ENCODE results near the gene FLT1.

FLT1 gene

GRCh38 chr13:28328271-28328607 is 166.7 kb downstream of the FLT1 start:
- DNase-seq (ENCODE audit: low spot score in 2 of 2) (no peak), ATAC-seq (no peak)
- Mint-ChIP-seq H3K4me3 (no peak overlapping the region), H3K27ac (no peak overlapping the region), H3K9me3 (no peaks in the 10 kb centered on the region), H3K4me1 (no peaks in the 10 kb centered on the region), H3K36me3 (no peaks in the 10 kb centered on the region)

DNA sequence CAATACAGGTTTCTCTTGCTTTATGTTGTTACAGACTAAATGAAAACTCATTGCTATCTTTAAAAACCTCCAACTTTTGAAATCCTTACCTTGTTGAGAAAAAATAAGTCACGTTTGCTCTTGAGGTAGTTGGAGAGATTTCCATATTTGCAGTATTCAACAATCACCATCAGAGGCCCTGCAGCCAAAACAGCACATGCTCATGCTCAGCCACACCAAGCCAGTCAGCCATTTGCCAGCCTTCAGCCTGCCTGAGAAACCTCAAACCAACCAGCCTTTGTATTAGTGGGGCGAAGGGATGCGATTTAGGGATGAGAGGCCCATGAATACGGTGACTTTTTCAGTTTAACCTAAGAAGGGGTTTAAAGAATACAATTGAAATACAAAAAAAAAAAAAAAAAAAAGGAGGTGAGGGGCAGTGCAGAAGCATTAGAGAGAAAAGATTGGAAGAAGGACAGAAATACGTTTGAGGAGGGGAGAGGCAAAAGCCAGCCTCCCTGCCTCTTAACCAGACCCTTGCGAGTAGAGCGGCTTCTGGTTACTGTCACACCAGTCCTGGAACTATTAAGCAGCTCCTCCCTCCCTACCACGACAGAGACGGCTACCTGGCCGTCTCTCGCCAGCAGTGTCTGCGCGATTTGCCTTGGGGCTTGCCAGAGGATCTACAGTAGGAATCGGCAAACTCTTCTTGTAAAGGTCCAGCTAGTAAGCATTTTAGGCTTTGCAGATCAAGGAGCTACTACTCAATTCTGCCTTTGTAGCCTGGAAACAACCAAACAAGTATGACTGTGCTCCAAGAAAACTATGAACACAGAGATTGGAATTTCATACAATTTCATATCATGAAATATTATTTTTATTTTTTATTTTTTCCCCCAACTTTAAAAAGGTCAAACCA is 167.3 kb downstream of the FLT1 start:
- no peak for ATAC-seq
- H3K36me3 Mint-ChIP-seq: no peaks in the 10 kb centered on the region

DNA sequence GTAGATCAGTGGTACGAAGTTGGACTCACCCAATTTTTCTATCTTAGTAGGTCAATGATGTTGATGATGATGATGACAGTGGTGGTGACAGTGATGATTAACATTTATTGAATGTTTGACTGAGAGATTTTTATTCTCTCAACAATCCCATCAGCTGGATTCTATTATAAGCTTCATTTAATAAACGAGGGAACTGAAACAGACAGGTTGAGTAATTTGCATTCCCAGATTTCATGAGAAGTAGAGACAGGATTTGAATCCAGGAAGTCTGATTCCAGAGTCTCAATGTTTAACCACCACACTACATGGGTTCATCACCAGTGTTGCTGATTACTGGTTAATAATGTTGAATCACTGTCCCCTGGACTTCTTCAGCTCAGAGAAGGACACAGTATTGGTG is 168.9 kb downstream of the FLT1 start:
- ATAC-seq: no peak
- Mint-ChIP-seq H3K4me1 (no peaks in the 10 kb centered on the region), H3K4me3 (no peak overlapping the region), H3K9me3 (no peaks in the 10 kb centered on the region), H3K36me3 (no peaks in the 10 kb centered on the region), H3K27ac (no peak overlapping the region)
- no peak for DNase-seq (ENCODE audit: low spot score in 2 of 2)

More for the DNA sequence above, 167.3 kb downstream of the FLT1 start:
- no peak overlapping the region for H3K27ac Mint-ChIP-seq
- H3K4me3 Mint-ChIP-seq: no peak overlapping the region
- no peak for DNase-seq (ENCODE audit: low spot score in 2 of 2)
- H3K4me1 Mint-ChIP-seq: no peaks in the 10 kb centered on the region
- H3K9me3 Mint-ChIP-seq: no peaks in the 10 kb centered on the region

- H3K4me1 Mint-ChIP-seq: no peaks in the 10 kb centered on the region
- no peak overlapping the region for H3K4me3 Mint-ChIP-seq
- H3K36me3 Mint-ChIP-seq: no peaks in the 10 kb centered on the region
- ATAC-seq (no peak), DNase-seq (ENCODE audit: low spot score in 2 of 2) (no peak)
- no peaks in the 10 kb centered on the region for H3K9me3 Mint-ChIP-seq
- H3K27ac Mint-ChIP-seq: peak overlapping the region; percentile 29
Measured at GRCh38 chr13:28325022-28325421, 169.9 kb downstream of the FLT1 start.

GRCh38 chr13:28324181-28324789 is 170.6 kb downstream of the FLT1 start:
- H3K27ac Mint-ChIP-seq: peak overlapping the region; percentile 29
- ATAC-seq (peak; percentile 76), DNase-seq (ENCODE audit: low spot score in 2 of 2) (peak; percentile 20 to 65)
- H3K4me3 Mint-ChIP-seq: no peak overlapping the region
- no peaks in the 10 kb centered on the region for H3K4me1 Mint-ChIP-seq
- no peaks in the 10 kb centered on the region for H3K36me3 Mint-ChIP-seq
- H3K9me3 Mint-ChIP-seq: no peaks in the 10 kb centered on the region

DNA sequence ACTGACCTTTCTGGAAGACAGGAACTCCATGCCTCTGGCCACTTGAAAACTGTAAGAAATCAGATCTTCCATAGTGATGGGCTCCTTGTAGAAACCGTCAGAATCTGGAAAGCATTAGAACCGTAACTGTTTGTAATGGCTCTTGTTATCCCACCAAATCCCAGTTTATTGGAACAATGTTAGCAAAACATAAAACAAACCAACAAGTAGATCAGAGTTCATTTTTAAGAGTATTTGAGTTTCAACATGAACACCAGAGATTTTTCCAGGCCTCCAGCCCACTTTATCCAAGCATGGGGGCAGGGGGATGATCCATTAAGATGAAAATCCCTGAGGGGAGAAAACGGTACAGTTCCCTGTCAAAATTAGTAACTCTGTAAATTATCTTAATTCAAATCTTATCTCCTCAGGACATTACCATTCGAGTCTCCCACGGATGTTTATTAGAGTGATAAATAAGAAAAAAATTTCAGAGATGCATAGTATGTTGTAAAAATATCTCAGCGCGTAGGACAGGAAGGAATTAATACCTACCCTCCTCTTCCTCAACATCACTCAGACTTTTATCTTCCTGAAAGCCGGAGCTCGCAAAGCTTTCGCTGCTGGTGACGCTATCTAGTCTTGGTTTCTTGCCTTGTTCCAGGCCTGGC is 172.5 kb downstream of the FLT1 start:
- DNase-seq (ENCODE audit: low spot score in 2 of 2) (no peak), ATAC-seq (no peak)
- Mint-ChIP-seq H3K9me3 (no peaks in the 10 kb centered on the region), H3K36me3 (no peaks in the 10 kb centered on the region), H3K4me1 (no peaks in the 10 kb centered on the region), H3K27ac (no peak overlapping the region), H3K4me3 (no peak overlapping the region)

GRCh38 chr13:28321756-28322155 is 173.2 kb downstream of the FLT1 start:
- DNase-seq (ENCODE audit: low spot score in 2 of 2): no peak
- no peaks in the 10 kb centered on the region for H3K9me3 Mint-ChIP-seq
- H3K4me3 Mint-ChIP-seq: no peak overlapping the region
- no peak overlapping the region for H3K27ac Mint-ChIP-seq
- no peak for ATAC-seq
- no peaks in the 10 kb centered on the region for H3K36me3 Mint-ChIP-seq
- no peaks in the 10 kb centered on the region for H3K4me1 Mint-ChIP-seq

GRCh38 chr13:28320884-28321574 is 173.9 kb downstream of the FLT1 start:
- Mint-ChIP-seq H3K36me3 (no peaks in the 10 kb centered on the region), H3K27ac (no peak overlapping the region), H3K9me3 (no peaks in the 10 kb centered on the region), H3K4me1 (no peaks in the 10 kb centered on the region), H3K4me3 (no peak overlapping the region)
- ATAC-seq (no peak), DNase-seq (ENCODE audit: low spot score in 2 of 2) (no peak)

DNA sequence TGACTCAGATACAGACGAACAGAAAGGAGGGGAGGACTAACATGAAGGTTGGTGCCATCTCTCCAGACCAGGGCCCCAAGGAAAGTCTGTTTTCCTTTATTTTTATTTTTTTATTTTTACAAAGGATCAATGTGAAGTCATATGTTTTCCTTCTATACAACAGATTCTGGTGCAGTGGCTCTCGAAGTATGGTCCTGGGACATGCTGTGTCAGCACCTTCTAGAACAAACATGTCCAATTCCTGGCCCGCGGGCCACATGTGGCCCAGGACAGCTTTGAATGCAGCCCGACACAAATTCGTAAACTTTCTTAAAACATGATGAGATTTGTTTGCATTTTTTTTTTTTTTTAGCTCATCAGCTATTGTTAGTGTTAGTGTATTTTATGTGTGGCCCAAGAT is 174.7 kb downstream of the FLT1 start:
- Mint-ChIP-seq H3K9me3 (no peaks in the 10 kb centered on the region), H3K36me3 (no peaks in the 10 kb centered on the region), H3K4me1 (no peaks in the 10 kb centered on the region), H3K4me3 (no peak overlapping the region), H3K27ac (no peak overlapping the region)
- no peak for DNase-seq (ENCODE audit: low spot score in 2 of 2)
- no peak for ATAC-seq

GRCh38 chr13:28319528-28319927 is 175.4 kb downstream of the FLT1 start:
- H3K4me3 Mint-ChIP-seq: no peak overlapping the region
- H3K27ac Mint-ChIP-seq: no peak overlapping the region
- H3K4me1 Mint-ChIP-seq: no peaks in the 10 kb centered on the region
- no peak for ATAC-seq
- no peaks in the 10 kb centered on the region for H3K9me3 Mint-ChIP-seq
- no peaks in the 10 kb centered on the region for H3K36me3 Mint-ChIP-seq
- DNase-seq (ENCODE audit: low spot score in 2 of 2): no peak

DNA sequence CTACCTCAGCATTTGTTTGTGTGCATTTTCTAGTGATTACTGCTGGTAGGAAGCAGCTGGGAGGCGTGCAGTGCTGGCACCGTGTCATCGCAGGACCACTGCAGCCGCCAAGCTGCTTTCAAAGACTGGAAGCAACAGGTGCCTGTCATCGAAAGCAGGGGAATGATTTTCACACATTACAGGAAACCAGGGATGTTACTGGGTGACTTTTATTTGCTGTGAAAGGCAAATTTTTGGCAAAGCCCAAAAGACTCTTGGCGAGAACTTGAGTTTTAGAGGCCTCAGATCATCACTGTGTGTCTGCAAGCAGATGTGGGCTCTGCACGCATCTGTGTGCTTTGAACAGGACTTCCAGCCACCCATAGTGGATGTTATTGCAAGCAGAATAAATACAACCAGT is 176.4 kb downstream of the FLT1 start:
- Mint-ChIP-seq H3K4me3 (no peak overlapping the region), H3K36me3 (no peaks in the 10 kb centered on the region), H3K27ac (no peak overlapping the region), H3K9me3 (no peaks in the 10 kb centered on the region), H3K4me1 (no peaks in the 10 kb centered on the region)
- ATAC-seq (no peak), DNase-seq (ENCODE audit: low spot score in 2 of 2) (no peak)

DNA sequence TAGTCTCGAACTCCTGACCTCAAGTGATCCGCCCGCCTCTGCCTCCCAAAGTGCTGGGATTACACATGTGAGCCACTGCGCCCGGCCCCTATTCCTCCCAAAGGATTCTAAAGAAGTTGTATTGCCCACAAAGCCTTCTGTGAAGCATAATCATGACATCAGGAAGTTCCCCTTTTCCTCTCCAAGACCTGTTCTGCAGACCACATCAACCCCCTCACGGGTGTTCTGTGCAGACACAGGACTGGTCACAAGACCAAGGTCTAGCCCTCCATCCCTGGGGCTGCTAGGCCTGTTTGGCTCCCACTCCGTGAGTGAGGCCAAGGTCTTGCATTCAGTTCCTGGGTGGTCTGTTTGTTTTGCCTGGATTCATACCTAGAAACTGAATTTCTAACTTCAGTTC is 178.1 kb downstream of the FLT1 start:
- ATAC-seq (no peak), DNase-seq (ENCODE audit: low spot score in 2 of 2) (no peak)
- no peaks in the 10 kb centered on the region for H3K36me3 Mint-ChIP-seq
- no peaks in the 10 kb centered on the region for H3K4me1 Mint-ChIP-seq
- no peaks in the 10 kb centered on the region for H3K9me3 Mint-ChIP-seq
- no peak overlapping the region for H3K4me3 Mint-ChIP-seq
- no peak overlapping the region for H3K27ac Mint-ChIP-seq

DNA sequence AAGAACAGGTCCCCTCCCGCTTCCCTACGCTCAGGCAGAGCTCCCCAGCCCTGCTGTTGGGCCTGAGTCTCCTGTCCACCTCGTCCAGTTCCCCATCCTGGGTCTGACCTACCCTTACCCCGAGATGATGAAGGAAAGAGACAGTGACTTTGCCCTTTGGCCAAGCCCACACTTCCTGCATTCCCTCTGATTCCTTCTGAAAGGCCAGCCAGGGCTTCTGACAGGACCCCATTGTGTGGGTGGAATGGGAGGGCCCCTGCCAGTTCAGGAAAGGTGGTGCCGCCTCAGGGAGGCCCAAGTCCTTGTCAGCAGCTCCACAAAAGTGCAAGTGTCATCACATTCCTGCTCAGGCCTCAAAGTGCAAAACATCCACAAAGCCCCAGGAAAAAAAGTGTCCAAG is 178.8 kb downstream of the FLT1 start:
- Mint-ChIP-seq H3K4me1 (no peaks in the 10 kb centered on the region), H3K4me3 (no peak overlapping the region), H3K27ac (no peak overlapping the region), H3K36me3 (no peaks in the 10 kb centered on the region), H3K9me3 (no peaks in the 10 kb centered on the region)
- no peak for DNase-seq (ENCODE audit: low spot score in 2 of 2)
- ATAC-seq: peak; percentile 34

GRCh38 chr13:28314879-28315278 is 180.0 kb downstream of the FLT1 start:
- H3K9me3 Mint-ChIP-seq: no peaks in the 10 kb centered on the region
- H3K4me3 Mint-ChIP-seq: no peak overlapping the region
- ATAC-seq (no peak), DNase-seq (ENCODE audit: low spot score in 2 of 2) (no peak)
- H3K27ac Mint-ChIP-seq: no peak overlapping the region
- no peaks in the 10 kb centered on the region for H3K36me3 Mint-ChIP-seq
- H3K4me1 Mint-ChIP-seq: no peaks in the 10 kb centered on the region

DNA sequence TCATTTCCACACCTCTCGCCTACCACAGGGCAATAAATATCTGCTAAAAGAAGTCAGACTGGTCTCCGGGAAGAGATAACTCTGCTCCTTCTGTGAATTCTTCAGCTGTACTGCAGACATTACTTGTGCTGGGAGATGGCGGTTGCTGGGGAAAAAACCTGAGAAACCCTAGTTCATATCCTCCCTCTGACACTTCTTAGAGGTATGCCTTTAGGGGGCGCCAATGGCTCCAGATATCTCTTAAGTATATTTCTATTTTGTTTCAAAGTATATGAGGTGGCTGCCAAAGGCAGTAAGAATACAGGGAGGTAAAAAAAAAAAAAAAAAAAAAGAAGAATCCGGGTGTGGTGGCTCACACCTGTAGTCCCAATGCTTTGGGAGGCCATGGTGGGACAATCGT is 181.3 kb downstream of the FLT1 start:
- no peak overlapping the region for H3K4me3 Mint-ChIP-seq
- H3K36me3 Mint-ChIP-seq: no peaks in the 10 kb centered on the region
- ATAC-seq (no peak), DNase-seq (ENCODE audit: low spot score in 2 of 2) (no peak)
- no peak overlapping the region for H3K27ac Mint-ChIP-seq
- no peaks in the 10 kb centered on the region for H3K9me3 Mint-ChIP-seq
- no peaks in the 10 kb centered on the region for H3K4me1 Mint-ChIP-seq
